Fibroblast of skin of left biceps (primary cell): ENCODE results near the gene HNF4A.
"Not testable (repeated sequence)": the region's sequence is repeated elsewhere in the genome, so short reads cannot be mapped to it uniquely, and the experiment has no call there.

Experiments used
- DNase-seq, 2 experiments: peaks; one replicate each; pipeline ENCODE4 v3.0.0-alpha.2; 2013; ENCODE audit warnings: low read depth in 2 of 2

The HNF4A gene

DNA sequence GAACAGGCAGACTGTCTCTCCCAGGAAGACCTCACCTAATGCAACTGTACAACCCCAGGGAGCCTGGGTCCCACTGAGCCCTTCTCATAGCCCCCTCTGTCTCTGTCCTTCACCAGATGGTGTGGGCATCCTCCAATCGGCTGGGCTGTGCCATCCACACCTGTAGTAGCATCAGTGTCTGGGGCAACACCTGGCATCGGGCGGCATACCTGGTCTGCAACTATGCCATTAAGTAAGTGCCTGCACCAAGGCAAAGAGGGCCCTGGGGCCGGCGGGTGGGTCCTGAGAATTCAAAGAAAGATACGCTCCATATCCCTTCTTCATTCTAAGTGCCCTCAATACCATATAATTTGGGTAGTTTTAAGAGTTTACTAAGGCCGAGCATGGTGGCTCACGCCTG lies 10.4 kb upstream of the HNF4A start:
- no peak for DNase-seq

DNA sequence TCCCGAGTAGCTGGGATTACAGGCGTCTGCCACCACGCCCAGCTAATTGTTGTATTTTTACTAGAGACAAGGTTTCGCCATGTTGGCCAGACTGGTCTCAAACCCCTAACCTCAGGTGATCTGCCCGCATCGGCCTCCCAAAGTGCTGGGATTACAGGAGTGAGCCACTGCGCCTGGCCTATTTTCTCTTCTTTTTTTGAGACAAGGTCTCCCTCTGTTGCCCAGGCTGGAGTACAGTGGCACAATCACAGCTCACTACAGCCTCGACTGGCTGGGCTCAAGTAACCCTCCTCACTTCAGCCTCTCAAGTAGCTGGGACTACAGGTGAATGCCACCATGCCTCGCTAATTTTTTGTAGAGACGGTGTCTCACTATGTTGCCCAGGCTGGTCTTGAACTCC lies 9.6 kb upstream of the HNF4A start:
- DNase-seq, result not testable (repeated sequence)

DNA sequence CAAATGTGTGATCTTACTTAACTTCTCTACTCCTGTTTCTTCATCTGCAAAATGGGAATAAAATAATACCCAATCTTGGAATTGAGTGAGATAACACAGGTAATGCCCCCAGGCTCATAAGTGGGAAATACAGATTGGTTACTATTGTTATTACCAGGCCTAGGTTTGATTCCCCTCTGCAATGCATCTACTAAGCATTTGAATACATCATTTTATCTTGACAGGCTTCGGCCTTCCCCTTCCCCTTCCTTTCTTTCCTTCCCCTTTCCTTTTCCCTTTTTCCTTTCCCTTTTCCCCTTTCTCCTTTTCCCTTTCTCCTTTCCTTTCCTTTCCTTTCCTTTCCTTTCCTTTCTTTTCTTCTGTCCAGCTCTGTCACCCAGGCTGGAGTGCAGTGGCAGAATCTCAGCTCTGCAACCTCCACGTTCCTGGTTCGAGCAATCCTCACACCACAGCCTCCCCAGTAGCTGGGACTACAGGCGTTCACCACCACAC lies 7.3 kb upstream of the HNF4A start:
- no peak for DNase-seq

DNA sequence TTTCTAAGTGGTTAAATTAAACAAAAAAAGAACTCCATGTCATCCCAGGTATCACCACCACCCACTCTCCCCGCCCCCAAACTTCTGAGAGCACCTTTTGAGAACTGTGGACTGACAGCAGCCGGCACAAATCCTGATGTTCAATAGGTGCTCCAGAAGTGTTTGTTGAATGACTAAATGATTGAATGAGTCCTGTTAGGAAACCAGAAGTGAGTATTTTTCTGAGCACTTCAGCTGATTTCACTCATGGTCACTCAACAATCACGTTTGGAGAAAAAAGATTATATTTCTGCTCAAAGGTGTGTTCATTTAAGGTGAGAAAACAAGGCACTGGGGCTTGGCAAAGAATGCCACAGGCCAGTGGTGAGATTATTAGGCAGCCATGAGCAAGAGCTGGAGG lies 6.2 kb upstream of the HNF4A start:
- no peak for DNase-seq

DNA sequence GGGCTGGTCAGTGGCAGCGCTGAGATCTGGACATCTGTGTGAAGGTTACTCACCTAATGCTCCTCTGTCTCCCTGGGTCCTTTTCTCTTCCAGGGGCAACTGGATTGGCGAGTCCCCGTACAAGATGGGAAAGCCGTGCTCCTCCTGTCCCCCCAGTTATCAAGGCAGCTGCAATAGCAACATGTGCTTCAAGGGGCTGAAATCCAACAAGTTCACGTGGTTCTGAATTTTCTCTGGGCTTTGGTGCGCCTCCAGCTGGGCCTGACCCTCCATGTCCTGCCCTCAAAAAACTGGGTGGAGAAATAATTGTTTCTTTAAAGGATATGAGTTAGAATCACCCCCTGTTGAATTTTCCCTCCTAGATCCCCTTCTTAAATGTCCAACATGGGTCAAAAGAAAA lies 4.9 kb upstream of the HNF4A start:
- no peak for DNase-seq

DNA sequence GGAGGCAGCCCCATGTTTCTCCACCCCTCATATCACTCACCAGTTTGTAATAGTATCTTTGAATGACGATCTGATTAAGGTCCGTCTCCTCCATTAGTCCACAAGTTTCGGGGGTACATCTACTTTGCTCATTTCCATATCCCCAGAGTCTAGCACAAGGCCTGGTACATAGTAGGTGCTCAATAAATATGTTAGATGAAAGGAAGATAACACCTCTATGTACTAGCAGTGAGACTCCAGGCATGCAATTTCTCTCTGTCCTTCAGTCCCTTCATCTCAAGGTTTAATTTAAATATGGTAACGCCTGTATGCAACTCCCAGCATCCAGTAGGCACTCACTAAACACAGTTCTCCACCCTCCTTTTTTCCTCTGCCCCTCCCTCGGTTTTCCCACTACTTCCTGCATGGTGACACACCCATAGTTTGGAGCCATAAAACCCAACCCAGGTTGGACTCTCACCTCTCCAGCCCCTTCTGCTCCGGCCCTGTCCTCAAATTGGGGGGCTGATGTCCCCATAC lies 461 bp upstream of the HNF4A start:
- no peak for DNase-seq

DNA sequence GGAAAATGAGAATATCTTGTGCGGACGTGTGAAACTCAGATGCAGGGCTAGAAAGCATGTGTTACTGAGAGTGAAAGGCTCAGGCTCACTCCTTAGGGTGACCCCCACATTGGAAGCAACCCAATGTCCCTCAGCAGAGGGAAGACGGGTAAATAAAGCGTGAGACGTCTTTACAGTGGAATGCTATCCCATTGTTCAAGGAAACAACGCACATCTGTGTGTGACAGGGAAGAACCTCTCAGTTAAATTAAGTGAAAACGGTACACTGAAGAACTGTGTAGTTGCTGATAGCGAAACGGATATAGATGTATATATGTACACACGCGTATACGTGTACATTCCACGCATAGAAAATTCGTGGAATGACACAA lies 839 bp downstream of the HNF4A start:
- DNase-seq, result no peak

DNA sequence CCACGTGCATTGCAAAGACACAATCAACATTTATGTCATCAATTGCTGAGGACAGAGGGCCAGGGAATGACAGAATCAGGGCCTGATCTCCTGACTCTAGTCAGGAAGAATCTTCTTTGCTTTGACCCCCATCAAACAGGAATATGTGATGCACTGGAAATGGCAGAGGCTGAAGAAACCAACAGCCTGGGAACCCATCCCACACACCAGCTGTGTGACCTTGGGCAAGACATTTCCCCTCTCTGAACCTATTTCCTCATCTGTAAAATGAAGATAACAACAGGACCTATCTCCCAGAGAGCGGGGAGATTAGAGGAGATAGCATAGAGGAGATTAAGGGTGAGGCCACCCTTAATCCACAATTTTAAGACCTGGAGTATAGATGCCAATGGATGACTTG lies 1.5 kb downstream of the HNF4A start:
- DNase-seq, result no peak

DNA sequence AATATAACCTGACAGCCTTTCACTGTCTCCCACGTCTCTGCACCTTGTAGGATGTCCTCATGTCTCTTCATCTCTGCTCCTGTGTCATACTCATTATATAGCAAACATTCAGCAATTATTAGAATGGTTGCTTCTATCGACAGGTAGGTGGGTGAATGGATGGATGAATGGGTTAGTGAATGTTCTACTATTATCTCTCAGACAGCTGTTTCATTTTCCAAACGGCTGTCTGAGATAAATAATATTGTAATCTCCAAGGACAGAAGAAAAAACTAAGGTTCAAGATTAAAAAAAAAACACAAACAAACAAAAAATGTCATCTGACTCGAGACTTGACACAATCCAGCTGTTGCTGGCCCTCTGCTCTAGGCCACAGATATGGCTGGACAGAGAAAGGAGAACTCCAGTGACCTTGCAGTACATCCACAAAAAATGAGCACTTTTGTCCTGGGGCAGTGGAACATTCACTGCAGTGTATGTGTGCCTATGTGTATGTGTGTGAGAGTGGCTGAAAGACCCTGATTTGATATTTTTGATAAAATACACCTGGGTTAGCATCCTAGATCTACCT lies 2.1 kb downstream of the HNF4A start:
- DNase-seq, result no peak

DNA sequence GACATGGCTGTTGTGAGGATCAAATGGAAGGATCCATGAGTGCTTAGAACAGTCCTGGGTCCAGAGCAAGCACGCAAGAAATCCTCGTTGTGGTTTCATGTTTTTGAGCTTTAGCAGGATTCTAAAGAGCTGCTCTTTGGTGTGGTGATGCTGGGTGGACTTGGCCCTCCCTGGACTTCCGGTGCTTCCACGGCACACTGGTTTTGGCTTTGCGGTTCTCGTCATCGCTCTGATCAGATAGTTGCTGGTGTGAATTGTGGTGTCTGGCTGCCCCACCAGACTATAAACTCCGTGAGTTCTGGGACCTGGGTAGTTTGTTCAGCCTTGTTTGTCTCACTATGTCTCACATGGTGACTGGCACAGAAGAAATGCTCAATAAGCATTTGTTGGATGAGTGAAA lies 3.3 kb downstream of the HNF4A start:
- no peak for DNase-seq

DNA sequence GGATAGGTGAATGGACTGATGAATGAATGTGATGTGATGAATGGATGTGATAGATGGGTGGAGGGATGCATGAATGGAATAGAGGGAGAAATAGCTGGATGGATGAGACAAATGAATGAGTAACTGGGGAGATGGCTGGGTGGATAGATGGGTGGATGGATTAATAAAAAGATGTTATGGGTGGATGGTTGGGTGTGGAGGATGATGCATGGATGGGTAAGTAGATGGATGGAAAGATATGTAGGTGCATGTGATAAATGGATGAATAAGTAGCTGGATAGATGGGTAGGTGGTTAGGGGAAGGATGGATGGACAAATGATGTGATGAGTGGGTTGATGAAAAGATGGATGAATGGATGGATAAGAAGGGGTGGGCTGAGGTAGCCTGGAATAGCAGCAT lies 4.7 kb downstream of the HNF4A start:
- no peak for DNase-seq

DNA sequence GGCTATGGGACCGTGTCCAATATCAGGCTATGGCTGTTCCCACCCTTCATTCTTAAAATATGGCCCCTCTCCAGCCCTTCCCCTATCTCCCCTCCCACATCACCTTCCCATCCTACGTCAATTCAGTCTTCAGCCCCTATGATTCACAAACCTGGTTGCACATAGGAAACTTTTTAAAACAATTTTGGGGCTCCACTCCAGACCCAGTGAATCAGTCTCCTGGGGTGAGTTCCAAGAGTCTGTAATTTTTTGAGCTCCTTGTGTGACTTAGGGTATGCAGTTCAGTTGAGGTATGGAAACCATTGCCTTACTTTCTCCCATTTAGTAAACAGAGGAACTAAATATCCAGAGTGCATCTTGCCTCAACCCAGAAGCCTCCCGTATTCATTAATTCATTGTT lies 5.5 kb downstream of the HNF4A start:
- no peak for DNase-seq

DNA sequence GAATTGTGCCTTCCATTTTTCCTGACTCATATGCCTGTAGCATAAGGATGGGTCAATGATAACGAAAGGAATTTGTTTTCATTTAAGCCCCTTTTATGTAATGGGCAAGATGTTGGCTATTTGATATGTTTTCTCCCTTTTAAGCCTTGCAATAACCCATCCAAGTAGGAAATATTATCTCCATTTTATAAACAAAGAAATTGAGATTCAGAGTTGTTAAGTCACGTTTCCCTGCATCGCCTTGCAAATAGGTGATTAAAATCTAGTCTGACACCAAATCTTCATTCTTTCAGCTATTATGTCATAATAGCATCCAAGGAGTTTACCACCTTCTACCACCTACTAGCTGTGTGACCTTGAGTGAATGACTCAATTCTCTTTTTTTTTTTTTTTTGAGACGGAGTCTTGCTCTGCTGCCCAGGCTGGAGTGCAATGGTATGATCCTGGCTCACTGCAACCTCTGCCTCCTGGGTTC lies 7.0 kb downstream of the HNF4A start:
- no peak for DNase-seq

DNA sequence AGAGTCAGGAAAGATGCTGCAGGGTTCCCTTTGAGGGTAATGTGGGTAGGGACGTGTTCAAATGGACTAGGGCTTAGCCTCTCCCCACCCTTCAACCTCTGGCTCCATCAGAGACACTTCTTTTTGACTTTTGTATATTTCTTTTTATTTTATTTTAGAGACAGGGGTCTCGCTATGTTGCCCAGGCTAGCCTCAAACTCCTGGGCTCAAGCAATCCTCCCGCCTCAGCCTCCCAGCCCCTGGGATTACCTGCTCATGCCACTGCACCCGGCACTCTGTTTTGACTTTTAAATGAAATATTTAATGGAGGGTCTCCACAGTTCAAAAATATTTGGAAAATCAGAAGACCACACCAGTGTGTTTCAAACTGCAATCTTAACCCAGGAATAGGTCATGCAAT lies 8.6 kb downstream of the HNF4A start:
- DNase-seq, result no peak

DNA sequence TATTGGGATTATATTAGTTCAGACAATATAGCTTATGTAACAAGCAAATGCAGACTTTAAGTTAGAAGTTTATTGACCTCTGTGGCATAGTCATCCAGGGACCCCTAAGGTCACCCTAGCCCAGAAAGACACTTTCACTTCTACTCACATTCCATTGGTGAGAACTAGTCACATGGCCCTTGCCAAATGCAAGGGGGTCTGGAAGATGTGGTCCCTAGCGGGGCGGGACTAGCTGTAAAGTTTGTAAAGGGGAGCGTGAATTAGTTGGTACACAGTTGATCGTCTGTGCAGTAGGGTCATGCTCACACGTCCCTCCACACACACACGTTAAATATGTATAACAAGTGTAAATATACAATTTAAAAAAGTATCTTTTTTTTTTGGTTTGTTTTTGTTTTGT lies 9.3 kb downstream of the HNF4A start:
- no peak for DNase-seq

DNA sequence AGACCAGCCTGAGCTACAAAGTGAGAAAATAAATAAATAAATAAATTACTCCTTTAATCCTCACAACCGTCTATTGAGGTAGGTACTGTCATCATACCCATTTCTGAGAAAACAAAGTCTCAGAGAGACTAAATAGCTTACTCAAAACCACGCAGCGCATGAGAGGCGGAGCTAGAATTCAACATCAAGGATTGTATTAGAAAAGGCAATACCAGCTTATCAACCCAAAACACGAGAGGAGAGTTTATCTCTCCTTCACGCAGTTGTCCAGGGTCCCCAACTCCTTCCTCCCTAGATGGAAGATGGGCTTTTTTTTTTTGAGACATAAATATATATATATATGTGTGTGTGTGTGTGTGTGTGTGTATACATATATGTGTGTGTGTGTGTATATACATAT lies 12.2 kb downstream of the HNF4A start:
- DNase-seq, result no peak

DNA sequence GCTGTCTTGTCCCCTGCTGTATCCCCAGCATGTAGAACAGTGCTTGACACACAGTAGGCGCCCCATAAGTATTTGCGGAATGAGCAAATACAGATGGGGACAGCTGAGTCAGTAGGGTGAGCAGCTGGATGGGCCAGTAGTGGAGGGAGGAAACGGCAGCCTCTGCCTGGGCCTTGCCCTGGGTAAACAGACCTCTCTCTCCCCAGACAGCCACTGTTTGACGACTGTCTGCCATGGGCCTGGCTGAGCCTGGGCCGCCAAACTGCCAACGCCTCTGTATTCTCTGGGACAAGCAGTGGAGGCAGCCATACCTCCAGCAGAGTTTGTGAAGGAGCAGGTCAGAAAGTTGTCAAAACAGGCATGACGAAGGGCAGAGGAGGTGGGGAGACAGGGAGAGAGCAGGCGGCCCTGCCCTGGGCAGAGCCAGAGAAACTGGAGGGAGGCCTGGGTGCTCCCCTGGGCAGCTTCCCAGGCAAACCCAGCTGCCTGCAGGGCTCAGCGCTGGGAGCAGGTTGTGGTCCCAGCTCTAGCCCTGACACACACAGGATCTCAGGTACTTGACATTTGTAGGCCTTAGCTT lies 15.2 kb downstream of the HNF4A start:
- DNase-seq, result no peak

DNA sequence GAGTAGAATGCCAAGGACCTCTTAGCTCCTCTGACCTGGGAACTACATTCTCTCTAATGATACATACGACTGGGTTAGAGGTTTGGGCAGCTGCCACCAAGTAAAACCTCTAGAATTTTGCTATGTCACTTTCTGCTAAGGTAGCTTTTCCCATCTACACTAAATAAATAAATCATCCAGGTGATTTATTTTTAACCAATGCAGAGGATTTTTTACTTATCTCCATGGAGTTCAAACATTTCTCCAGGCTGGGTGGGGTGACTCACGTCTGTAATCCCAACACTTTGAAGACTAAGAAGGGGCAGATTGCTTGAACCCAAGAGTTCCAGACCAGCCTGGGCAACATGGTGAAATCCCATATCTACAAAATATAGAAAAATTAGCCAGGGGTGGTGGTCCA lies 27.1 kb downstream of the HNF4A start:
- DNase-seq, result no peak

DNA sequence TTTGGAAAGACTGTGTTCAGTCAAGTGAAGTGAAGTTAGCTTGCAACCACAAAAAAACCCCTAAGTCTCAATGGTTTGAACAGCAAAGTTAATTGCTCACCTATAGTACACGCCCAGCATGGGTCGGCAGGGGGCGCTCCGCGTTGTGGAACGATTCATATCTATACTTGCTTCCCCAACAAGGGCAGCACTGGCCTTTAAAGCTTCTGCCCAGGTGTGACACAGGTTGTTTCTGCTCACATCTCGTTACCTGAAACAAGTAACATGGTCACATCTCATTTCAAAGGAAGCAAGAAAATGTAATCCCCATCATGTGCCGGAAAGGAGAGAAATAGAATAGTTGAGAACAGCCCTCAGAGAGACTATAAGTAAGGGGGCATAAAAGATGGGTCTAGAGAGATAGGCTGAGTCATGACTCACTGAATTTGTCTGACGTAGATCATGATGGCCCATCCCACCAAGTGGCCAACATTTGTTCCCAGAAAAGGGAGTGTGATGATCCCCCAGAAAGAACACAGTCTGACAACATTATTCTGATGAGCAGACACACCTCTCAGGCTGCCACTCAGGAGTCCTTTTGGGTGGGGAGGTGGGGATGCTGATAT lies 29.0 kb downstream of the HNF4A start:
- no peak for DNase-seq

DNA sequence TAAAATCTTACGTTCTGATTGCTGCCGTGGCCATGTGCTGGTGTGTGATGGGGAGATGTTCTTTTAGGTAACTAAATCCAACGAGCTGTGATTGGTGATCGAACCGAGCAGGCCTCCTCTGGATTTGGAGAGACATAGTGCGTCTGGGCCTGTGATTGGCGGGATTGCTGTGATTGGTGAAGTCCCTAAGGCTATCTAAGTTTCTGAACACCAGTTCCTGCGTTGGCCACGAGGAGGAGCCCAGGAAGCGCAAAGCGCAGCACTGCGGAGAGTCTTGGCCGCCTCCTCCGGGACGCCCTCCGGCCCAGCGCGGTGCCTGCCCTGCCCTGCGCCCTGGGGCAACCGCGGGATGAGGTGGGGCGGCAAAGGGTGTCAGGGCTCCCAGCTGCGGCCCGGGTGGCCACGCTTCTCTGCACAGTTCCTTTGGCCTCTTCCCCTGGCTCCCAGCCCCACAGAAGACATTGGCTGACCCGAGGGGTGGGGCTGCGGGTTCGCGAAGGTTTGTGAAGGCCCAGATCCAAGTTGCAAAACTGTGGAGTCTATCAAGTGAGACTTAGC lies 33.0 kb downstream of the HNF4A start:
- DNase-seq, result no peak

DNA sequence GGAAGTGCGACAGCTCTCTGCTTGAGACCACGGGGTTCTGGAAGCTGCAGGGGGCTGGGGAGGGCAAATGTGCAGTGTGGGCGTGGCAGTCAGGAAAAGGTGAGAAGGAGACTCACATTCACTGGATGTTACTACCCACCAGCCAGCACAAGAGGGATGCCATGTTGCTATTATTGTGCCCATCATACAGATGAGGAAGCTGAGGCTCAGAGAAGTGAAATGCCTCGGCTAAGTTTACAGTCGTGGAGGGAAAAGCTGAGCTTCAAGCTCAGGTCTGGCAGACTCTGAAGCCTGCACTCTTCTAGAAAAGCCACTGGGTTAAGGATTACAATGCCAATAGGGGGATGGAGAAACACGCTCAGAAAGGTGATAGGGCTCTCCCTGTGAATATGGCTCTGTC lies 34.4 kb downstream of the HNF4A start:
- DNase-seq, result no peak

DNA sequence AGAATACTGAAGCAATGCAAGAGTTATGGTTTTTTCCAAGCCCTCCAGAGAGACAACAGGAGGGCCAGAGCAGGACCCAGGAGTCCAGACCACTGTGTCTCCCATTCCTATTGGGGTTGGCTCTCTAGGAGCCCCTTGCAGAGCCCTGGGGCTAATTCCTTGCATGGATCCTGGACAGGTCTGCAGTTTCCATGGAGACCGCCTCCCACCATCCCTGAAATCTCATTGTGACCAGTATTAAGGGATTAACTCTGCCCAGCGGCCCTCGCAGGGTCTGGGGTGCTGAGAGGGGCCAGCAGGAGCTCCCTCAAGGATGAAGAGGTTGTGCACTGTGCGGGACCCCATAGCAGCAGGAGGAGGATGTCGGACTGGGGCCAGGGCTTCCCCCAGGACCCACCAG lies 34.8 kb downstream of the HNF4A start:
- DNase-seq, result no peak

DNA sequence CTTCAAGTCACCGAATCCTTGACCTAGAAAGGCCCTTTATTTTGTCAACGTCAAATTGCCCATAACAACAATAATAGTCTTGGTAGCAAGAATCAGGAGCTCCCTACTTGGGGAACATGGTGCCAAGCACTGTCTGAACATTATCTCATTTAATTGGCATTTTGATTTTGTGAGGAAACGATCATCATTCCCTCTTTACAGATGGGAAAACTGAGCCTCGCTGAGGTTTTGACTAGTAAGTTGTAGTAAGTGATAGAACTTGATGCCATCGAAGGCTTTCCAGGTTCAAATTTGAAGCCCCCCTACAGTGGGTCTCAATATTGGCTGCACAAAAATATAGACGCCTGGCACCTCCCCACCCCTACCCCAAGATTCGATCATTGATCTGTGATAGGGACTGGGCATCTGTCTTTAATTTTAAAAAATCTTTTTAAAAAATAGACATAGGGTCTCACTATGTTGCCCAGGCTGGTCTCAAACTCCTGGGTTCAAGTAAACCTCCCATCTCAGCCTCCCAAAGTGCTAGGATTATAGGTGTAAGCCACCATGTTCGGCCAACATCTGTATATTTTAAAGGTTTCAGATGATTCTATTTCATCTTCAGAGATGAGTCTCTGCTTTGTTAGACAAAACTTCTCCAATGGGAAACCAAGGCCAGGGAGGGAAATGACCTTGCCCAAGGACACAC lies 36.7 kb downstream of the HNF4A start:
- no peak for DNase-seq
